HG03575 (cell line): Measurements from ENCODE around the gene PCDHB10.
"Not testable (repeated sequence)": the region's sequence is repeated elsewhere in the genome, so short reads cannot be mapped to it uniquely, and the experiment has no call there.

Experiments
- ATAC-seq: cut with Tn5 transposase; IDR thresholded peaks from one replicate; pipeline ENCODE4 v1.9.1; 2021; ENCODE audit not compliant: unreplicated experiment, insufficient number of reproducible peaks, low FRiP score; ENCODE audit errors: extremely low read depth

The PCDHB10 gene

DNA sequence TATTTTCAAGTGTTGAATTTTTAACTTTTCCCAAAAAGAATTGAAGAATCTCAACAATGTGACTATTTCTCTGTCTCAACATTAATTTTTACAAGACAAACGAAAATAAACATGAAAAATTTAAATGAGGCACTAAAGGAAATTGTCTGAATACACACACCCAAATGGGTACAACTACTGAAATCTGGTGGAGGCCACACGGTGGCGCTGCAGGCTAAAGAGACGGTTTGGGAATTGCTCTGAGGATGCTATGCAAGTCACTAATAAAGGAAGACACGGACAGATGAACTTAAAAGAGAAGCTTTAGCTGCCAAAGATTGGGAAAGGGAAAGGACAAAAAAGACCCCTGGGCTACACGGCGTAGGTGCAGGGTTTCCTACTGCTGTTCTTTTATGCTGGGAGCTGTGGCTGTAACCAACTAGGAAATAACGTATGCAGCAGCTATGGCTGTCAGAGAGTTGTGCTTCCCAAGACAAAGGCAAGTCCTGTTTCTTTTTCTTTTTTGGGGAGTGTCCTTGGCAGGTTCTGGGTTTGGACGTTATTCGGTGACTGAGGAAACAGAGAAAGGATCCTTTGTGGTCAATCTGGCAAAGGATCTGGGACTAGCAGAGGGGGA is at the start of gene PCDHB10:
Gene PCDHB10, plus strand, starts transcription at position 244 of the 616 bp plus-strand sequence. Its CDS starts 200 bp downstream, at position 444.
- no peak for ATAC-seq

DNA sequence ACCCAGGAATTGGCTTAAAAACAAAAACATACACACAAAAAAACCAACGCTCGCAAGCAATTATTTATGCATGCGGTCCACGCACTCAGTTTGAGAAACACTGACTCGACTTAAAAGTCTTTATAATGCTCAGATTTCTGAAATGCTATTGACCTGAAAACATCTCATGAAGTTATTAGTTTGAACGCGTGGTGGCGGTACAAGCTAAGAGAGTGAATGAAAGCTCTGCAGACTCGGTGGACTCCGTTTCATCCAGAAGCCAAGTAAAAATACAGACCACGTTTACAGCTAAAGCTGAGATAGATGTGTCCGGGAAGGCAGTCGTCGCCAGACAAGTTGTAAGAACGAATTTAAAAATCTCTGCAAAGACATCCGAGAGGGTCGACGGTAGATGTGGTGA is 42.3 kb upstream of the PCDHB10 start, which contains the start of gene PCDHB6:
Gene PCDHB6, plus strand, starts transcription at position 246 of the 400 bp plus-strand sequence. CDS start 201 bp downstream, outside the sequence.
- ATAC-seq: no peak

DNA sequence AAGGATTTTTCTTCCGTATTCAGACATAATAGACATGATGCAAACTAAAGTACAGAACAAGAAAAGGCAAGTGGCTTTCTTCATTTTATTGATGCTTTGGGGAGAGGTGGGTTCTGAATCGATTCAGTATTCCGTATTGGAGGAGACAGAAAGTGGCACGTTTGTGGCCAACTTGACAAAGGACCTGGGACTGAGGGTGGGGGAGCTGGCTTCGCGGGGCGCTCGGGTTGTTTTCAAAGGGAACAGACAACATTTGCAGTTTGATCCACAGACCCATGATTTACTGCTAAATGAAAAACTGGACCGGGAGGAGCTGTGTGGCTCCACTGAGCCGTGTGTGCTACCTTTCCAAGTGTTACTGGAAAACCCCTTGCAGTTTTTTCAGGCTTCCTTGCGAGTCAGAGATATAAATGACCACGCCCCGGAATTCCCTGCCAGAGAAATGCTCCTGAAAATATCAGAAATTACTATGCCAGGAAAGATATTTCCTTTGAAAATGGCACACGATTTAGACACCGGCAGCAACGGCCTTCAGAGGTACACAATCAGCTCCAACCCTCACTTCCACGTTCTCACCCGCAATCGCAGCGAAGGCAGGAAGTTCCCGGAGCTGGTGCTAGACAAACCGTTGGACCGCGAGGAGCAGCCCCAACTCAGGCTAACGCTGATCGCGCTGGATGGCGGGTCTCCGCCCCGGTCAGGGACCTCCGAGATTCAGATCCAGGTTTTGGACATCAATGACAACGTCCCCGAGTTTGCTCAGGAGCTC is 41.7 kb upstream of the PCDHB10 start:
- ATAC-seq: no peak

DNA sequence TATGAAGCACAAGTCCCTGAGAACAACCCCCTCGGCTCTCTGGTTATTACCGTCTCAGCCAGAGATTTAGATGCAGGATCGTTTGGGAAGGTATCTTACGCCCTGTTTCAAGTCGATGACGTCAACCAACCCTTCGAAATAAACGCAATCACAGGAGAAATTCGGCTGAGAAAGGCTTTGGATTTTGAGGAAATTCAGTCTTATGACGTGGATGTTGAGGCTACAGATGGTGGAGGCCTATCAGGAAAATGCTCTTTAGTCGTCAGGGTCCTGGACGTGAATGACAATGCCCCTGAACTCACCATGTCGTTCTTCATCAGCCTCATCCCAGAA is 41.2 kb upstream of the PCDHB10 start:
- no peak for ATAC-seq

DNA sequence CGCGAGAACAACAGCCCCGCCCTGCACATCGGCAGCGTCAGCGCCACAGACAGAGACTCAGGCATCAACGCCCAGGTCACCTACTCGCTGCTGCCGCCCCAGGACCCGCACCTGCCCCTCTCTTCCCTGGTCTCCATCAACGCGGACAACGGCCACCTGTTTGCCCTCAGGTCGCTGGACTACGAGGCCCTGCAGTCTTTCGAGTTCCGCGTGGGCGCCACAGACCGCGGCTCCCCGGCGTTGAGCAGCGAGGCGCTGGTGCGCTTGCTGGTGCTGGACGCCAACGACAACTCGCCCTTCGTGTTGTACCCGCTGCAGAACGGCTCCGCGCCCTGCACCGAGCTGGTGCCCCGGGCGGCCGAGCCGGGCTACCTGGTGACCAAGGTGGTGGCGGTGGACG is 40.5 kb upstream of the PCDHB10 start:
- ATAC-seq: not testable (repeated sequence)

DNA sequence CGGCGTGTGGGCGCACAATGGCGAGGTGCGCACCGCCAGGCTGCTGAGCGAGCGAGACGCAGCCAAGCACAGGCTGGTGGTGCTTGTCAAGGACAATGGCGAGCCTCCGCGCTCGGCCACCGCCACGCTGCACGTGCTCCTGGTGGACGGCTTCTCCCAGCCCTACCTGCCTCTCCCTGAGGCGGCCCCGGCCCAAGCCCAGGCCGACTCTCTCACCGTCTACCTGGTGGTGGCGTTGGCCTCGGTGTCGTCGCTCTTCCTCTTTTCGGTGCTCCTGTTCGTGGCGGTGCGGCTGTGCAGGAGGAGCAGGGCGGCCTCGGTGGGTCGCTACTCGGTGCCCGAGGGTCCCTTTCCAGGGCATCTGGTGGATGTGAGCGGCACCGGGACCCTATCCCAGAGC is 40.1 kb upstream of the PCDHB10 start:
- ATAC-seq: not testable (repeated sequence)

DNA sequence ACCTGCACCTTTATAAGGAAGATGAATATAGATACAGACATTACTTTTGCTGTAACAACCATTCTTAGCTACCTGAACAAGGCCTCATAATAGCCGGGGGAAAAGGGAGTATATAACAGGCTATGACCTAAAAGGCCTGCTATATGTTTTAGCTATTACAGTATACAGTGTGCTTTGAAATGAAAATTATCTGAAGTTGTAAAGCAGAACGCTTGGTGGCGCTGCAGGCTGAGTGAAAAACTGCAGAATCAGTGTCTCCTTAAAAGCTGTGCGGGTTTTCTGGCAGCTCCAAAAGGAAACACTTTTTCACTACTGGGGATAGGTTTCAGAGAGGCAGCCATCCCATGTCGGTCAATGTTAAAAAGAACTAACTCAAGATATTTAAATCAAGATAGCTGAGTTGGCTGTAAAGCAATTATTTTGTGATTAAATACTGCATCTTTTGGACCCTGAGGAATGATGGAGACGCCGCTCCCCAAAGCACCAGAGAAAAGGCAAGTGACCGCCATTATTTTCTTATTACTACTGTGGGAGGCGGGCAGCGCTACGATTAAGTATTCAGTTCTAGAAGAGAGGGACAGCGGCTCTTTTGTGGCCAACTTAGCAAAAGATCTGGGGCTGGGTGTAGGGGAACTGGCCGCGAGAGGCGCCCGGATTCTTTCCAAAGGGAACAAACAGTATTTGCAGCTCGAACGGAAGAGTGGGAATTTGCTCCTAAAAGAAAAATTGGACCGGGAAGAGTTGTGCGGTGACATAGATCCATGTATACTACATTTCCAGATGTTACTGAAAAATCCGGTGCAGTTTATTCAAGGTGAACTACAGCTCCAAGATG is 36.4 kb upstream of the PCDHB10 start:
- ATAC-seq: no peak

DNA sequence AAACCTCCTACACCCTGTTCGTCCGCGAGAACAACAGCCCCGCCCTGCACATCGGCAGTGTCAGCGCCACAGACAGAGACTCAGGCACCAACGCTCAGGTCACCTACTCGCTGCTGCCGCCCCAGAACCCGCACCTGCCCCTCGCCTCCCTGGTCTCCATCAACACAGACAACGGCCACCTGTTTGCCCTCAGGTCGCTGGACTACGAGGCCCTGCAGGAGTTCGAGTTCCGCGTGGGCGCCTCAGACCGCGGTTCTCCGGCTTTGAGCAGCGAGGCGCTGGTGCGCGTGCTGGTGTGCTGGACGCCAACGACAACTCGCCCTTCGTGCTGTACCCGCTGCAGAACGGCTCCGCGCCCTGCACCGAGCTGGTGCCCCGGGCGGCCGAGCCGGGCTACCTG is 34.8 kb upstream of the PCDHB10 start:
- not testable (repeated sequence) for ATAC-seq

DNA sequence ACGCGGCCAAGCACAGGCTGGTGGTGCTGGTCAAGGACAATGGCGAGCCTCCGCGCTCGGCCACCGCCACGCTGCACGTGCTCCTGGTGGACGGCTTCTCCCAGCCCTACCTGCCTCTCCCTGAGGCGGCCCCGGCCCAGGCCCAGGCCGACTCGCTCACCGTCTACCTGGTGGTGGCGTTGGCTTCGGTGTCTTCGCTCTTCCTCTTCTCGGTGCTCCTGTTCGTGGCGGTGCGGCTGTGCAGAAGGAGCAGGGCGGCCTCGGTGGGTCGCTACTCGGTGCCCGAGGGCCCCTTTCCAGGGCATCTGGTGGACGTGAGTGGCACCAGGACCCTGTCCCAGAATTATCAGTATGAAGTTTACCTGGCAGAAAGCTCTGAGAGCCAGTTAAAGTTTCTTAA is 34.3 kb upstream of the PCDHB10 start:
- not testable (repeated sequence) for ATAC-seq

DNA sequence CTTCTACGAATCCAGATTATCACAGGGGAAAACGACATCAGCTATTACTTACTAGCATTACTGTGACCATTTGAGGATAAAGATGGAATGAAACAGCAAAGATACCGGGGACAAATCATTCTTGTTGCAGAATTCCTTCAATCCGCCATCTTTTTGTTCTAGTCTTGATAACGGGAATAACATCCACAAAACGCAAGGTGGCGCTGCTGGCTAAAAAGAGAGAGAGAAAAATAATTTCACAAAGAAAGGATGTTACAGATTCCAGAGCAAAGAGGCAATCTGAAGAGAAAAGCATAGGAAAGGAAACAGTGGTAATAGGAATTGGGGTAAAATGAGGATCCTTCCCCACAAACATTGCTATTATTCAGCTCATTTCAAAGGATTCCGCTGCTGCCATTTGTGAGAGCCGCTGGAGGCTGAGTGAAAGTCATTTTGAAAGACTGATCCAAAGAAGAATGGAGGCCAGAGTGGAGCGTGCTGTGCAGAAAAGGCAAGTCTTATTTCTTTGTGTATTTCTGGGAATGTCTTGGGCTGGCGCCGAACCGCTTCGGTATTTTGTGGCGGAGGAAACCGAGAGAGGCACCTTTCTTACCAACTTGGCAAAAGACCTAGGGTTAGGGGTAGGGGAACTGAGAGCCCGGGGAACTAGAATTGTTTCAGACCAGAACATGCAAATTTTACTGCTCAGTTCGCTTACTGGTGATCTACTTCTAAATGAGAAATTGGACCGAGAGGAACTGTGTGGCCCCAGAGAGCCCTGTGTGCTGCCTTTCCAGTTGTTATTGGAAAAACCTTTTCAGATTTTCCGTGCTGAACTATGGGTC is 19.6 kb upstream of the PCDHB10 start, which contains the start of gene PCDHB7:
Gene PCDHB7, plus strand, starts transcription at position 264 of the 824 bp plus-strand sequence. Its CDS starts 192 bp downstream, at position 456.
- no peak for ATAC-seq

DNA sequence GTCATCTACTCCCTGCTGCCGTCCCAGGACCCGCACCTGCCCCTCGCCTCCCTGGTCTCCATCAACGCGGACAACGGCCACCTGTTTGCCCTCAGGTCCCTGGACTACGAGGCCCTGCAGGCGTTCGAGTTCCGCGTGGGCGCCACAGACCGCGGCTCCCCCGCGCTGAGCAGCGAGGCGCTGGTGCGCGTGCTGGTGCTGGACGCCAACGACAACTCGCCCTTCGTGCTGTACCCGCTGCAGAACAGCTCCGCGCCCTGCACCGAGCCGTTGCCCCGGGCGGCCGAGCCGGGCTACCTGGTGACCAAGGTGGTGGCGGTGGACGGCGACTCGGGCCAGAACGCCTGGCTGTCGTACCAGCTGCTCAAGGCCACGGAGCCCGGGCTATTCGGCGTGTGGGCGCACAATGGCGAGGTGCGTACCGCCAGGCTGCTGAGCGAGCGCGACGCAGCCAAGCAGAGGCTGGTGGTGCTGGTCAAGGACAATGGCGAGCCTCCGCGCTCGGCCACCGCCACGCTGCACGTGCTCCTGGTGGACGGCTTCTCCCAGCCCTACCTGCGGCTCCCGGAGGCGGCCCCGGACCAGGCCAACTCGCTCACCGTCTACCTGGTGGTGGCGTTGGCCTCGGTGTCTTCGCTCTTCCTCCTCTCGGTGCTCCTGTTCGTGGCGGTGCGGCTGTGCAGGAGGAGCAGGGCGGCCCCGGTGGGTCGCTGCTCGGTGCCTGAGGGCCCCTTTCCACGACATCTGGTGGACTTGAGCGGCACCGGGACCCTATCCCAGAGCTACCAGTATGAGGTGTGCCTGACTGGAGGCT is 17.7 kb upstream of the PCDHB10 start:
- ATAC-seq: not testable (repeated sequence)

DNA sequence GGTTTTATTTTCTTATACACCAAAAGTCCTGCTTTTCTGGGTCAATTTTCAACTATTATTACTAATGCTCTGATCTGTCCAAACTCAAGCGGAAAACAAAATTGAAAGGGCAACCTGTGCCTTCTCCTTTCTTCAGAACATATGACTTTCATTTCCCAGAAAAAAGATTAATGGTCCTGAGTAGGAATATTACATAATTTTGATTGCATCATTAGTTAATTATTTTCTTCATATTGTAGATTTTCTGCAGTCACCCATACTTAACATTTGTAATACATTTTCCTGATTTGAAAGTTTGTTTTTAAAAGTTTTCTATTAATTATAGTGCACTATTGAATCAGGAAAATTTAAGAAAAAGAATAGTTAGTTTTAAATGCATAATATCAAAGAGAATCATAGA is 16.2 kb upstream of the PCDHB10 start:
- no peak for ATAC-seq

DNA sequence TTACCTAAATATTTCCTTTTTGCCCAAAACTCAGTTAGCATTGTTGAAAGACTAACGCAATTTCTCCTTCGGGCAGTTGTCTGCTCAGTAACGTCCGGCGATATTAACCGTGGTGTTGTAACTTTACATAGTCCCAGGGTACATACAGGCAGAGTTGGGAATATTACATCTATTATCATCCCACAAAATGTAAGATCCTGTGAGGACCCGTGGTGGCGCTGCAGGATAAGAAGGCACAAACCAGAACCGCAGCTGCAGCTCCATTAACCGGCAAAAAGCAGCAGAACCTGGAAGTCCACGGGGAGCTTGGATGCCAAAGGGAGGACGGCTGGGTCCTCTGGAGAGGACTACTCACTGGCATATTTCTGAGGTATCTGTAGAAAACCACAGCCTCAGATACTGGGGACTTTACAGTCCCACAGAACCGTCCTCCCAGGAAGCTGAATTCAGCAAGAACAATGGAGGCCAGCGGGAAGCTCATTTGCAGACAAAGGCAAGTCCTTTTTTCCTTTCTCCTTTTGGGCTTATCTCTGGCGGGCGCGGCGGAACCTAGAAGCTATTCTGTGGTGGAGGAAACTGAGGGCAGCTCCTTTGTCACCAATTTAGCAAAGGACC is 14.5 kb upstream of the PCDHB10 start, which contains the start of gene PCDHB8:
Gene PCDHB8, plus strand, starts transcription at position 214 of the 615 bp plus-strand sequence. Its CDS starts 245 bp downstream, at position 459.
- ATAC-seq: not testable (repeated sequence)

DNA sequence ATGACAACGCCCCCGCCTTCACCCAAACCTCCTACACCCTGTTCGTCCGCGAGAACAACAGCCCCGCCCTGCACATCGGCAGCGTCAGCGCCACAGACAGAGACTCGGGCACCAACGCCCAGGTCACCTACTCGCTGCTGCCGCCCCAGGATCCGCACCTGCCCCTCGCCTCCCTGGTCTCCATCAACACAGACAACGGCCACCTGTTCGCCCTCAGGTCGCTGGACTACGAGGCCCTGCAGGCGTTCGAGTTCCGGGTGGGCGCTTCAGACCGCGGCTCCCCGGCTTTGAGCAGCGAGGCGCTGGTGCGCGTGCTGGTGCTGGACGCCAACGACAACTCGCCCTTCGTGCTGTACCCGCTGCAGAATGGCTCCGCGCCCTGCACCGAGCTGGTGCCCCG is 12.8 kb upstream of the PCDHB10 start:
- ATAC-seq: not testable (repeated sequence)

DNA sequence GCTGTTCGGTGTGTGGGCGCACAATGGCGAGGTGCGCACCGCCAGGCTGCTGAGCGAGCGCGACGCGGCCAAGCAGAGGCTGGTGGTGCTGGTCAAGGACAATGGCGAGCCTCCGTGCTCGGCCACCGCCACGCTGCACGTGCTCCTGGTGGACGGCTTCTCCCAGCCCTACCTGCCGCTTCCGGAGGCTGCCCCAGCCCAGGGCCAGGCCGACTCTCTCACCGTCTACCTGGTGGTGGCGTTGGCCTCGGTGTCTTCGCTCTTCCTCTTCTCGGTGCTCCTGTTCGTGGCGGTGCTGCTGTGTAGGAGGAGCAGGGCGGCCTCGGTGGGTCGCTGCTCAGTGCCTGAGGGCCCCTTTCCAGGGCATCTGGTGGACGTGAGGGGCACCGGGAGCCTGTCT is 12.3 kb upstream of the PCDHB10 start:
- not testable (repeated sequence) for ATAC-seq

DNA sequence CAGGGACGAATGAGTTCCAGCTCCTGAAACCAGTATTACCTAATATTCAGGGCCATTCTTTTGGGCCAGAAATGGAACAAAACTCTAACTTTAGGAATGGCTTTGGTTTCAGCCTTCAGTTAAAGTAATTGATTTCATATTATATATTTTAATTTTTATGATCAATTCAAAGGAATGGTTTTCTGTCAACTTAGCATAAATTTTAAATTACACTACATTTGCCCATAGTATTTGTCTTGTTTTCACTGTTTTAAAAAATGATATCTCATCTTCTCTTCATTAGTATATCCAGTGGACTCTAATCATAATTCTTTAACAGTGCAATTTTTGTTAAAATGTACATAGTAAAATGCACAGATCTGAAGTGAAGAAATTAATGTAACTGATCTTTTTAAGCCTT is 11.8 kb upstream of the PCDHB10 start:
- no peak for ATAC-seq

DNA sequence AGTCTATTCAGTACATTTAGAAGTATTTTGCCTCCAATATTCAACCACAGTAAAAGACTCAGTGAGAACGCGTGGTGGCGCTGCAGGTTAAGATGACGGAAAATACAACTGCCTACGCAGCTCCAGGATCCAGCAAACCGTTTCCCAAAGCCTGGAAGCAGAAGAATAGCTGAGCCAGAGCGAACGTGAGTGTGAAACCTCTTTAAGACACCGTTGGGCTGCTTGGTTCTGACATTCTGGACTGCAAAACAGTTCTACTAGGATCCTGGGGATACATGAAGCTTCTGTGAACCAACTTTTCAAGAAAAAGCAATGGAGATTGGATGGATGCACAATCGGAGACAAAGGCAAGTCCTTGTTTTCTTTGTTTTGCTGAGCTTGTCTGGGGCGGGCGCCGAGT is 9.9 kb upstream of the PCDHB10 start, which contains the start of gene PCDHB16:
Gene PCDHB16, plus strand, starts transcription at position 140 of the 400 bp plus-strand sequence. Its CDS starts 173 bp downstream, at position 313.
- ATAC-seq: no peak
